Memory B cell (primary cell): ENCODE measurements around the gene CCL11.

ENCODE experiments used
- ATAC-seq: fragments of 150-1000 bp; cut with Tn5 transposase; 2 replicates; pipeline ENCODE4 v1.10.0; 2021; ENCODE audit warnings: low read depth, mild to moderate bottlenecking, moderate library complexity
- DNase-seq, 2 donors: peaks; one replicate each; pipeline ENCODE4 v3.0.0; 2022; ENCODE audit warnings: low spot score in 2 of 2
- H3K27ac Mint-ChIP-seq: one replicate; pipeline ENCODE4 v1.8.0; 2022; ENCODE audit warnings: mild to moderate bottlenecking, moderate library complexity, mixed read lengths
- H3K27me3 Mint-ChIP-seq: one replicate; pipeline ENCODE4 v1.8.0; 2022; ENCODE audit warnings: mixed read lengths
- H3K36me3 Mint-ChIP-seq: one replicate; pipeline ENCODE4 v1.8.0; 2022; ENCODE audit warnings: mild to moderate bottlenecking, mixed read lengths
- H3K4me1 Mint-ChIP-seq: one replicate; pipeline ENCODE4 v1.8.0; 2022; ENCODE audit warnings: mixed read lengths
- H3K4me3 Mint-ChIP-seq: one replicate; pipeline ENCODE4 v1.8.0; 2022; ENCODE audit warnings: mild to moderate bottlenecking, moderate library complexity, mixed read lengths
- H3K9me3 Mint-ChIP-seq: one replicate; pipeline ENCODE4 v1.8.0; 2022; ENCODE audit warnings: mixed read lengths

Gene CCL11

DNA sequence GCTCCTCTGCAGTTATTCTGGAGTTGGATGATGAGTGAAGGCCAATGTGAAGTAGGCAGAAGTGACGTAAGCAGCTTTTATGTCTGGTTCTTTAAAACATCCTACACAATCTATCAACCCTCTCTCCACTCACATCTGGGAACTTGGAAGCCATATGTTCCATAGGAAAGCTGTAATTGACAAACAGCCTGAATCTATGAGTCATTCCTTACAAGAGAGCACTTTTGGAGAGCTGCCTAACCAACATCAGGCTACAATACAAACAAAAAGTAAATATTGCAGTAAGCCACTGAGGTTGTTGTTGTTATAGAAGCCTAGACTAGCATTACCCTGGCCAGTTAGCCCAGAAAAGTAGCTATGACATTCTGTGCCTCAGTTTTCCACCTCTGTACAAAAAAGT lies 9.7 kb upstream of the CCL11 start:
- H3K4me1 Mint-ChIP-seq, result no peaks in the 10 kb centered on the region
- H3K27me3 Mint-ChIP-seq, result peaks cover 20% of the 10 kb centered on the region
- H3K36me3 Mint-ChIP-seq, result no peaks in the 10 kb centered on the region
- ATAC-seq, result no peak
- no peak for DNase-seq
- no peaks in the 10 kb centered on the region for H3K9me3 Mint-ChIP-seq
- no peak overlapping the region for H3K27ac Mint-ChIP-seq
- no peak overlapping the region for H3K4me3 Mint-ChIP-seq

DNA sequence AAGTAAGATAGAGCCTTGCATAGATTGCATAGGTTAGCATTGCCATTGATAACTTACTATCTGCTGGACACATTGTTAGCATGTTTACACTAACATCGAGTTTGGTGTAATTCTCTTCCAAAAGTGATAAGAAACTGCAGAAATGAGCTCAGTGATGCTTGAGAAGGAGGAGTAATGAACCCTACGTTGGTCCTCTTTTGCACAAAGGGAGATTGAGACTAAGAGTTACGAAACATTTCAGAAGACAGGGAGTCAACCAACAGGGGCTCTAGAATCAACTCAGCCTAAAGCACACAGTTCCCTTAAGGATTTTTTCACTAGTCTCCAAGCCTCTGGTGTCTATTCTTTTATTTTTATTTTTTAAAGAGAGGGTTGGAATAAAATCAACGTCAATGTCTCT lies 8.7 kb upstream of the CCL11 start:
- ATAC-seq (no peak), DNase-seq (no peak)
- Mint-ChIP-seq H3K4me3 (no peak overlapping the region), H3K27me3 (peaks cover 20% of the 10 kb centered on the region), H3K27ac (no peak overlapping the region), H3K36me3 (no peaks in the 10 kb centered on the region), H3K9me3 (no peaks in the 10 kb centered on the region), H3K4me1 (no peaks in the 10 kb centered on the region)

DNA sequence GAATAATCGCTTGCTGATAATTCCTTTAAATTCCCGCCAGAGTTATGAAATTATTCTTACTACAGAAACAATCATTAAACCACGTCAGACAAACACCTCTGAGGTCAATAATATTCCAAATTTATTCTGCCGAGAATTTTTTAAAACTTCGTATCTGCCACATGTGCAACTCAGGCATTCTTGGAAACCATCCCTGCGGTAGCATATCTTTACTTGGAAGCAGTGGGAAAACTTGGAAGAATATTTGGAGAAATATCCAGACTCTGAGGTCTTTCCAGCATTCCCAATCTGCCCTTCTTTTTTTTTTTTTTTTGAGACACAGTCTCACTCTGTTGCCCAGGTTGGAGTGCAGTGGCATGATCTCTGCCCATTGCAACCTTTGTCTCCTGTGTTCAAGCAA lies 2.0 kb upstream of the CCL11 start:
- Mint-ChIP-seq H3K4me1 (no peaks in the 10 kb centered on the region), H3K27me3 (peaks cover 13% of the 10 kb centered on the region), H3K4me3 (no peak overlapping the region), H3K27ac (no peak overlapping the region), H3K36me3 (no peaks in the 10 kb centered on the region), H3K9me3 (no peaks in the 10 kb centered on the region)
- DNase-seq, result no peak
- ATAC-seq, result no peak

DNA sequence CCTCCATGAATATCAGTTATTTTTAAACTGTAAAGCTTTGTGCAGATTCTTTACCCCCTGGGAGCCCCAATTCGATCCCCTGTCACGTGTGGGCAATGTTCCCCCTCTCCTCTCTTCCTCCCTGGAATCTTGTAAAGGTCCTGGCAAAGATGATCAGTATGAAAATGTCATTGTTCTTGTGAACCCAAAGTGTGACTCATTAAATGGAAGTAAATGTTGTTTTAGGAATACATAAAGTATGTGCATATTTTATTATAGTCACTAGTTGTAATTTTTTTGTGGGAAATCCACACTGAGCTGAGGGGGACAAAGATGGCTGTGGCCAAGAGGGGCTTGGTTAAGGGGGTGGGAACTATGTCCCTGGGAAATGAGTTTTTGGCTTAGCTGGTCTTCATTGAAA lies 2.3 kb downstream of the CCL11 start:
- ATAC-seq, result no peak
- DNase-seq, result no peak
- H3K27me3 Mint-ChIP-seq, result peaks cover 13% of the 10 kb centered on the region
- no peak overlapping the region for H3K4me3 Mint-ChIP-seq
- no peaks in the 10 kb centered on the region for H3K4me1 Mint-ChIP-seq
- H3K27ac Mint-ChIP-seq, result no peak overlapping the region
- H3K36me3 Mint-ChIP-seq, result no peaks in the 10 kb centered on the region
- H3K9me3 Mint-ChIP-seq, result no peaks in the 10 kb centered on the region

DNA sequence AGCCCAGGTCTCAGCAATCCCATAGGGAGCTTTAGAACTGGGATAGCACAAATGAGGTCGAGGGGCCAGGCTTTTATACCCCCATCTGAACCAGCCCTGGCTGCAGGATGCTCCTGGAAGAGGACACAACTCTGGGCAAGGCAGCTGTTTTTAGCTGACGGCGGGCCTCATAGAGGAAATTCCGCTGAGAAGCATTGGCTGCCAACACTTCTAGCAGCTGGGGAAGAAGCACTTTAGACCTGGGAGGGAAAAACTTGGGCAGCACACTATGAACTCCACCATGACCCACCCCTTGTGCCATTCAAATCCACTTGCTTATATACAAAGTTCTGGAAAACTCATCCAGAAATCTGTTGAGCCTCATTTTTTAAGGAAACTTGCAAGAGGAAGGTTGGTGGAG lies 5.0 kb downstream of the CCL11 start:
- peaks cover 11% of the 10 kb centered on the region for H3K27me3 Mint-ChIP-seq
- no peaks in the 10 kb centered on the region for H3K4me1 Mint-ChIP-seq
- no peak overlapping the region for H3K4me3 Mint-ChIP-seq
- H3K9me3 Mint-ChIP-seq, result no peaks in the 10 kb centered on the region
- no peak overlapping the region for H3K27ac Mint-ChIP-seq
- H3K36me3 Mint-ChIP-seq, result no peaks in the 10 kb centered on the region
- DNase-seq (no peak), ATAC-seq (no peak)

DNA sequence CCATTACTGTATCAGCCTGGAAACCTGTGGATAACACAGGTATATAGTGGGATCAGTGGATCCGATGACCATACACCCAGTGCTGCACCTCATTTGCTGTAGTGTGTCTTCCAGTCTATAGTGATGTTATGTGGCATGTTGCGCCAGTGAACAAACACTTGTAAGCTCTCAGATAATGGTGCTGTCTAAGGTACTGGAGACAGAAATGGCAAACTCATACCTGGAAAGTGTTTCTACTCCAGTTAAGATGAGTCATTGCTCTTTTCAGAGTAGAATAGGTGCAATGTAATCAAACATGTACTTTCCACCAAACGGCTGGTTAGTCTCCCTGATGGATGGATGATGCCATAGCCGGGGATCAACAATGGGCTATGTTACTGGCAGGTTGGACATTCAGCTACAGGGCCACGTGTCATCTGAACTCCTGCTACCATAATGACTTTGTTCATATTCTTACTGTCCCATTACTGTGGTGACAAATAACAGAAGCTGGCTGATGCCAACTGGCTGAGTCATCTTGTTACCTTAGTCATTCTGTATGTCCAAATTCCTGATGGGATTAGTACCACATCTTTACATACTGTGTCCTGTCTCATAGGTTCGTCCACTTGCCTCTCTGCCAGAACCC lies 6.3 kb downstream of the CCL11 start:
- no peak overlapping the region for H3K4me3 Mint-ChIP-seq
- ATAC-seq, result no peak
- peaks cover 1% of the 10 kb centered on the region for H3K9me3 Mint-ChIP-seq
- H3K36me3 Mint-ChIP-seq, result no peaks in the 10 kb centered on the region
- peaks cover 11% of the 10 kb centered on the region for H3K27me3 Mint-ChIP-seq
- DNase-seq, result no peak
- no peak overlapping the region for H3K27ac Mint-ChIP-seq
- no peaks in the 10 kb centered on the region for H3K4me1 Mint-ChIP-seq

DNA sequence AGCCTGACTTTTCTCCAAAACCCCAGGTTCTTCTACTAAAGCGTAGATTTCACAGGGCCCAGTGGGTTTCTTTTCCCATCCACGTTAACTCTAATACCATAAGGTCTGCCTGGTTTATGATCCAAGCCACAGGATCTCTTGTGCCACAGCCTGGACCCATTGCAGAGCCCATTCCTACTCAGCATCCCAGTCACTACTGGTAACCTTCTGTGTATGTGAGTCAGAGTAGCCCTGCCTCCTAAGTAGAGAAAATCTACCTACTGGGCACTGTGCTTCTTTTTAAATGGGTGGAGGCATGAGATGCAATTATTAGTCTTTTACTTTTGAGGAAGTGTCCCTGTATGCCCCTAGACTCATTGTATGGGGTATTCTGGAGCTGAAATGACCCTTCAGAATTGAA lies 13.5 kb downstream of the CCL11 start:
- Mint-ChIP-seq H3K4me3 (no peak overlapping the region), H3K27me3 (peaks cover 10% of the 10 kb centered on the region)

DNA sequence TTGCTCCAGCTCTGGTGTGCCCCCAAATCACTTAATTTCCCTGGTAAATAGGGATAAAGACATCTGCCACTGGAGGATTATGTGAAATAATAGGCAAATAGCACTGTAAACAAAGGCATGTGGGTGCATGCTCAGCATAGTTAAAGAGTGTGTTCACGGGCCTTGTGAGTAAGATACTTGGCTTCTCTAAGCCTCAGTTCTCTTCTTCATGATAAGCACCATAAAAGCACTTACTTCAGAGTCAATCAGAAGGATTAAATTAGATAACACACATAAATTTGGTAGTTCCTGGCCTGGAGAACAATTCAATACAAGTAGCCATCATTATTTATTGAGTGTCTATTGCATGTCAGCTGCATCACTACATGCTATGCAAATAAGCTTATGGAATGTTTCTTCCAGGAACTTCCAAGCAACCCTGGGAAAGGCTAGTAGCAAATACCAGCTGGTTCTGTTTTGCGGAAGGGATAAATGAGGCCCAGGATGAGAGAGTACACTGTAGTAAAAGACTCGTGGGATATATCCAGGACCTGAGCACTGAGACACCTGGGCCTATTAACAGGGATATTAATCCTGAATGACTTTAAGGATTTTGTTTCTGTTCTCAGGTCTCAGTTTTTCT lies 14.5 kb downstream of the CCL11 start:
- Mint-ChIP-seq H3K9me3 (peaks cover 1% of the 10 kb centered on the region), H3K4me3 (no peak overlapping the region), H3K27me3 (peaks cover 14% of the 10 kb centered on the region), H3K4me1 (peaks cover 7% of the 10 kb centered on the region), H3K36me3 (no peaks in the 10 kb centered on the region), H3K27ac (no peak overlapping the region)
- ATAC-seq, result no peak
- no peak for DNase-seq

More for the DNA sequence above, 13.5 kb downstream of the CCL11 start:
- no peaks in the 10 kb centered on the region for H3K36me3 Mint-ChIP-seq
- H3K4me1 Mint-ChIP-seq, result peaks cover 7% of the 10 kb centered on the region
- ATAC-seq (no peak), DNase-seq (no peak)
- H3K27ac Mint-ChIP-seq, result no peak overlapping the region
- peaks cover 1% of the 10 kb centered on the region for H3K9me3 Mint-ChIP-seq

DNA sequence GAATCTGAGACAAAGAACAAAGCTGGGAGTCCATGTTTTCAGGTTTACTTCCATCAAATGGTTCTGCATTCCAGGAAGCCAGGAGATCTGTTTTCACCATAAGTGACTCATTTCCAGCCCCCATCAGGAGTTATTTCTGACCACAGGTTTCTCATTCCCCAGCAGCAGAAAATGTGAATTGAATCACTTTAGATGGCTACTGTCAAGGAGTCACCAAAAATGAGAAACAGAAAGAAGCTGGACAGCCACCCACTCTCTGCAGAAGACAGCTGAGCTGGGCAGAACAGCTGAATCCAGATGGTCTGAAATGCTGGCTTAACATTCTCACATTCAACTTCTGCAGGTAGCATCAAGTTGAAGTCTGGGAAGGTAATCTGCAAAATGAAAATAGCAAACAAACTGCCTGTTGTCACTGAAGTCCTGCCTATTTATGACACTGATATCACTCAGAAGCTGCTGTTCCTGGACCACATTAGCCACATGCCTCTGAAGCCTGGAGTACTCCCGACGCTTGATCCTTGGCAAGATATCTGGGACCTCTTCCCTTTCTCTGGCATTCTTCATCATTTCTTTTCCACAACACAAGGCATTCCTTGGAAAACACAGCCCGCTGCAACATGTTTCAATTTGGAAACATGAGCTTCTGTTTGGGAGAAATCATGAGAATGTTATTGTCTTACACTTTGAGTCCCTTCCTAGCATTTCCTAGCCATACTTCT lies 15.3 kb downstream of the CCL11 start:
- H3K27ac Mint-ChIP-seq, result no peak overlapping the region
- H3K9me3 Mint-ChIP-seq, result no peaks in the 10 kb centered on the region
- H3K27me3 Mint-ChIP-seq, result peaks cover 14% of the 10 kb centered on the region
- peaks cover 7% of the 10 kb centered on the region for H3K4me1 Mint-ChIP-seq
- no peak overlapping the region for H3K4me3 Mint-ChIP-seq
- H3K36me3 Mint-ChIP-seq, result no peaks in the 10 kb centered on the region
- ATAC-seq (no peak), DNase-seq (no peak)

DNA sequence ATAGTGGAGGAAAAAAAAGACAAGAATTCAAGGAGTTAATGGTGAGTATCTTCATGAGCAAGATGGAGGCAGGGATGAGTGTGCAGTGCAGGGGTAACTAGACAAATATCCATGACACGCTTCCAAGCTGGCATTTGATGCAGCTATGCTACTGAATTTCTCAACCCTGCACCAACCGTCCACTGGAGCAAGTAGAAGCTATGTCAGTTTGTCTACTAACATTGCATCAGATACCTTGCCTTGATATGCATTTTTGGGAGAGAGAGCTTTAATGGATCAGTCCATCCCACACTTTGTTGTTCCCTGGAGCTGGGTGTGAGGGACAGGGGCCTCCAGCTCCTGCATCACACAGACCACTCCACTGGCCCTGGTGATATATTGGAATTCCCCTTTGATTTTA lies 16.4 kb downstream of the CCL11 start:
- Mint-ChIP-seq H3K4me1 (peaks cover 7% of the 10 kb centered on the region), H3K27ac (no peak overlapping the region), H3K36me3 (no peaks in the 10 kb centered on the region), H3K9me3 (no peaks in the 10 kb centered on the region), H3K4me3 (no peak overlapping the region), H3K27me3 (peaks cover 14% of the 10 kb centered on the region)
- ATAC-seq (no peak), DNase-seq (no peak)

DNA sequence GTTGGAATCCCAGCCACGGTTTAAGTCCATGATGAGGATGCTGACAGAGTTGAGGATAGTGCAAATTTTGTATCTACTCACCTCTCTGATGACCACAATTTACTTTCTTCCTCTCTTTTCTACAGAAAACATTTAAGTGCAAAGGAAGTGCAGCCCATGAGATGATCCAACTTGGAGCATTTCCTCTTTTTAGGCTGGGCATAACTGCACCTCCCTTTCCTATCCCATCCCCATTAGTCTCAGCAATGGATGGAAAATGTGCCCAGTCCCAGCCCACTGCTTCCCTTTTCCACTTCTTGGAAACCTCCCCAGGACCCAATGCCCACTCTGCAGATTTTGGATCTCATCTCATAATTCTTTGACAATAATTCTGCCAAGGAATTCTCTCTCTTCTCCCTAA lies 17.1 kb downstream of the CCL11 start:
- peaks cover 7% of the 10 kb centered on the region for H3K4me1 Mint-ChIP-seq
- ATAC-seq, result no peak
- H3K27me3 Mint-ChIP-seq, result peaks cover 14% of the 10 kb centered on the region
- no peaks in the 10 kb centered on the region for H3K9me3 Mint-ChIP-seq
- H3K27ac Mint-ChIP-seq, result no peak overlapping the region
- DNase-seq, result no peak
- H3K36me3 Mint-ChIP-seq, result no peaks in the 10 kb centered on the region
- no peak overlapping the region for H3K4me3 Mint-ChIP-seq

DNA sequence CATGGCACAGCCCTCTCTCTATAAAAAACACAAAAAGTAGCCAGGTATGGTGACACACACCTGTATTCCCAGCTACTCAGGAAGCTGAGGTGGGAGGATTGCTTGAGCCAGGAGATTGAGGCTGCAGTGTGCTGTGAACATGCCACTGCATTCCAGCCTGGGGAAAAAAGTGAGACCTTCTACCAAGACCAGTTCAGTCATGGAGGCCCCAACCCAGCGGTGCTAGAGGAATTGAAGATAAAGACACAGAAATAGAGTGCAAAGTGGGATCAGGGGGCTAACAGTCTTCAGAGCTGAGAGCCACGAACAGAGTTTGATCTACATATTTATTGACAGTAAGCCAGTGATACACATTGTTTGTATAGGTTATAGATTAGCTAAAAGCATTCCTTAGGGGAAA lies 18.1 kb downstream of the CCL11 start:
- no peak for DNase-seq
- H3K9me3 Mint-ChIP-seq, result no peaks in the 10 kb centered on the region
- H3K27ac Mint-ChIP-seq, result no peak overlapping the region
- no peak overlapping the region for H3K4me3 Mint-ChIP-seq
- H3K27me3 Mint-ChIP-seq, result peaks cover 10% of the 10 kb centered on the region
- no peaks in the 10 kb centered on the region for H3K36me3 Mint-ChIP-seq
- ATAC-seq, result no peak
- H3K4me1 Mint-ChIP-seq, result peaks cover 7% of the 10 kb centered on the region

DNA sequence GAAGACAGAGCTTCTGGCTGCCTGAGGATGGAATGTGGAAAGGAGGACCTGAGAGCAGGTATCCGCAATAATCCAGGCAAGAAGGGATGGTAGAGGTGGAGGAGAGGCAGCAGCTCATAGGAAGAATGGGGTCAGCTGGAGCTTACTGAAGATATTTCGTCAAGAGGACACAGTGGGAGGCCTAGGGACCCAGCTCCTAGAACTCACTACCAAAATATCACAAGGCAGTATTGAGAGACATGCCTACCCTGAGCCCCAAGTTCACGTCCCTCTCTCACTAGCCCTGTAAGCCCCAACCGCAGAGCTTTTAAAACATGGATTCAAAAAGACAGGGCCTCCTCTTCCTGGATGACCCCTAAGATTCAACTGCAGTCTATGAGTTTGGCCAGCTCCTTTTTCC lies 19.5 kb downstream of the CCL11 start:
- Mint-ChIP-seq H3K9me3 (no peaks in the 10 kb centered on the region), H3K4me3 (no peak overlapping the region), H3K27ac (no peak overlapping the region), H3K36me3 (no peaks in the 10 kb centered on the region), H3K4me1 (no peaks in the 10 kb centered on the region), H3K27me3 (peaks cover 9% of the 10 kb centered on the region)
- no peak for DNase-seq
- ATAC-seq, result no peak

DNA sequence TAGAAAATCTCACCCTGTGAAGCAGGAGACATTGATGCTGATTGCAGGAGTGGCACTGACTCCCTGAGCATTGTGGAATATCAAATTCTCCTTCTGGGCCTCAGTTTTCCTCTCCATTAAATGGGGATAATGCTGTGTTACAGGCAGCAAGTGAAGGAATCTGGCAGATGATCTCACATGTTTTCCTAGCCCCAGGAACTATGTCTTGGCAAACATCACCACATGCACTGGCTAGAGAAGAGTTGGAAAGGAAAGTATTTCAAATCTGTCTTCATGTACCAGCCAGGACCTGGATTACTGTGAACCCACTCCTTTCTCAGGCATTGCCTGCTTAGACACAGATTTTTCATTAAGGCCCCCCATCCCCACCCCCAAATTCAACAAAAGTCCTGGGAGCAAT lies 20.1 kb downstream of the CCL11 start:
- no peak for DNase-seq
- Mint-ChIP-seq H3K4me1 (no peaks in the 10 kb centered on the region), H3K36me3 (no peaks in the 10 kb centered on the region), H3K27ac (no peak overlapping the region), H3K4me3 (no peak overlapping the region), H3K9me3 (no peaks in the 10 kb centered on the region), H3K27me3 (peaks cover 9% of the 10 kb centered on the region)
- ATAC-seq, result no peak

DNA sequence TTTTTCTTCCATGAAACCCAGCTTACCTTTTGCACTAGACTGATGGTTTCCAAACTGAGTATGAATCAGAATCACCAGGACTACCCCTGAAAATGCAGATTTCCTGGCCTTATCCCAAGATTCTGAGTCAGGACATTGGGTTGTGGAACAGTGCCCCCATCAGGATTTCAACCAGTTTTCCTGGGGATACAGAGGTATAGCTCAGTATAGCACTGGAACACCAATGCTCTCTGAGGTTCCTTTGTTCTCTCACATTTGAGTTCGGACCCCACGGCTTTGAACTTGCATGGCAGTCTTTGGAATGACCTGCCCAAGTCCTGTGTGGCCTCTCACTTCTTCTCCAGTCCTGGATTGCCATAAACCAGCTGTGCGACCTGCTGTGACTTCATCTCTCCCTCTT lies 20.9 kb downstream of the CCL11 start:
- Mint-ChIP-seq H3K9me3 (no peaks in the 10 kb centered on the region), H3K27ac (no peak overlapping the region), H3K27me3 (peaks cover 6% of the 10 kb centered on the region), H3K4me3 (no peak overlapping the region), H3K36me3 (no peaks in the 10 kb centered on the region), H3K4me1 (no peaks in the 10 kb centered on the region)
- no peak for DNase-seq
- ATAC-seq, result no peak
